Fibroblast of lung (primary cell): Measurements from ENCODE around the gene ATP2B3. TPM values are rescaled to one million over a fixed set of nuclear protein-coding genes. Genes with fewer than 3 reads are reported as not detected.

Source experiments
- DNase-seq, 2 donors: peaks; one replicate each; pipeline versions ENCODE4 v3.0.0 to v3.0.0-alpha.2; 2010; ENCODE audit warnings: low read depth in 2 of 2
- H2AFZ ChIP-seq: 2 replicates; pipeline ENCODE4 v1.5.1; 2012; ENCODE audit warnings: low read length, control low read depth, inconsistent platforms
- H3K27ac ChIP-seq: 2 replicates; pipeline ENCODE4 v1.5.1; 2011; ENCODE audit warnings: low read length, control low read depth; ENCODE audit not compliant: insufficient read depth
- H3K27me3 ChIP-seq: 2 replicates; pipeline ENCODE4 v1.5.1; 2011; ENCODE audit warnings: mild to moderate bottlenecking, low read length; ENCODE audit not compliant: control insufficient read depth, insufficient read depth
- H3K36me3 ChIP-seq: 2 replicates; pipeline ENCODE4 v1.5.1; 2011; ENCODE audit warnings: low read length; ENCODE audit not compliant: control insufficient read depth, insufficient read depth
- H3K4me1 ChIP-seq: 2 replicates; pipeline ENCODE4 v1.5.1; 2011; ENCODE audit warnings: low read length; ENCODE audit not compliant: control insufficient read depth, insufficient read depth; ENCODE audit errors: extremely low read depth
- H3K4me2 ChIP-seq: 2 replicates; pipeline ENCODE4 v1.5.1; 2011; ENCODE audit warnings: low read length, control low read depth; ENCODE audit not compliant: insufficient read depth; ENCODE audit errors: extremely low read depth
- H3K4me3 ChIP-seq, 4 experiments: fragments of 200-600 bp in 1 of 4; sonication (generic) in 1 of 4; replicated peaks in 1 of 4; 2 replicates each; pipeline ENCODE4 v1.5.1; 2011 to 2016; ENCODE audit warnings: low read length in 4 of 4, low read depth in 3 of 4, mild to moderate bottlenecking in 3 of 4, control low read depth in 2 of 4, inconsistent platforms in 1 of 4, mixed read lengths in 1 of 4; ENCODE audit not compliant: insufficient read depth in 1 of 4; ENCODE audit errors: control extremely low read depth in 1 of 4
- H3K79me2 ChIP-seq: 2 replicates; pipeline ENCODE4 v1.5.1; 2012; ENCODE audit warnings: mild to moderate bottlenecking, low read length, inconsistent platforms; ENCODE audit not compliant: control insufficient read depth, insufficient read depth
- H3K9ac ChIP-seq: 2 replicates; pipeline ENCODE4 v1.5.1; 2011; ENCODE audit warnings: mild to moderate bottlenecking, low read length, control low read depth; ENCODE audit not compliant: insufficient read depth
- H3K9me3 ChIP-seq: 2 replicates; pipeline ENCODE4 v1.5.1; 2012; ENCODE audit warnings: low read depth, low read length; ENCODE audit not compliant: control insufficient read depth, insufficient read depth
- H4K20me1 ChIP-seq: 2 replicates; pipeline ENCODE4 v1.5.1; 2011; ENCODE audit warnings: low read length; ENCODE audit not compliant: control insufficient read depth, insufficient read depth; ENCODE audit errors: extremely low read depth
- EZH2 ChIP-seq: IDR thresholded peaks from 2 replicates; pipeline ENCODE4 v1.5.1; 2012; ENCODE audit warnings: low read length, control low read depth, mild to moderate bottlenecking; ENCODE audit errors: missing control alignments
- polyA plus RNA-seq, 2 donors: library from polyadenylated mRNA; depleted of rRNA in 1 of 2; stranded (reverse) in 1 of 2; unstranded in 1 of 2; fragments of >200 nt; gene quantifications; 2 replicates each; pipeline ENCODE4 v1.2.1, GENCODE V29; 2011 to 2012; ENCODE audit warnings: missing spikeins in 1 of 2
- total RNA-seq: library from RNA; depleted of rRNA; stranded (reverse); fragments of >200 nt; gene quantifications from 2 replicates; pipeline ENCODE4 v1.2.1, GENCODE V29; 2014
- TF ChIP-seq, protein P1 (sequence below), 2 donors: IDR thresholded peaks in 1 of 2; conservative IDR thresholded peaks in 1 of 2; 1 replicate in 1 of 2; 2 replicates in 1 of 2; pipeline ENCODE4 v1.5.1; 2011 to 2012; ENCODE audit warnings: low read length in 2 of 2, control low read depth in 1 of 2, inconsistent platforms in 1 of 2, low read depth in 1 of 2, mild to moderate bottlenecking in 1 of 2

The ATP2B3 gene
- total and polyA plus RNA-seq, 2 donors (not counting 1 experiment from before 2014, with no cell fraction given), result not detected

DNA sequence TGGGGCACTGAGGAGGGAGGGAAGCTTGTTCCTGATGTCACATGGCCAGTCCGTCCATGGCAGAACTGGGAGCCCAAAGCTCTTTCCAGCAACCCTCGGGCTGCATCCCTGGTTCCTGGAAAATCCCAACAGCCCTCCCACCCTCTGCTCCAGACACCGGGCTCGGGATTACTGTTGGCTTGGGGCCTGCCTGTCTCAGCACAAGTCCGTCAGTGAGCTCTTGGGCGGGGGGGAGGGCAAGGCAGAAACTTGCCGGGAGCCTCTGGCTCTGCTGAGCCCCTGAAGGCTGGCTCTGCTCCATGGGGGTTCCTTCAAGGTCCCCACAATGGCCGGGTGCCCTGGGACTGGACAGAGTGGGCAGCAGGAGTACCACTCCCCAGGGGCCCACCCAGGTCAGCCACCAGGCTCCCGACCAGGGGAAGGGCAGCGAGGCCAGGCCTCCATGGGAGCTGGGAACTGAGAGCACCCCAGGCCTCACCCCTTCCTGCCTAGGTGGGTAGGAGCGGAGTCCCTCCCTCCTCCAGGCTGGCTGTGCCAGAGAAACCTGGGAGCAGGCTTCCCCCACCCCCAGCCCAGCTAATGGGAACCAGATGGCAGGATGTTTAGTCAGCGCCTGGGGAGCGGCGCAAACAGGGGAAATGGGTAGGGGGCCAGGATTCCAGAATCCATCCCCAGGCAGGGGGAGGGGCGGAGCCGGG lies 40.6 kb upstream of the ATP2B3 start:
- peak; percentile 30 to 79 for DNase-seq
- Histone ChIP-seq H3K4me3 (no peak overlapping the region), H3K79me2 (no peaks in the 10 kb centered on the region), H3K27me3 (no peaks in the 10 kb centered on the region), H3K9me3 (no peaks in the 10 kb centered on the region), H3K27ac (peak overlapping the region; percentile 17), H3K36me3 (no peaks in the 10 kb centered on the region), H2AFZ (no peak overlapping the region), H3K4me1 (peaks cover 19% of the 10 kb centered on the region), H4K20me1 (no peaks in the 10 kb centered on the region), H3K9ac (no peak overlapping the region), H3K4me2 (no peak overlapping the region)
- TF ChIP-seq, protein P1, sequence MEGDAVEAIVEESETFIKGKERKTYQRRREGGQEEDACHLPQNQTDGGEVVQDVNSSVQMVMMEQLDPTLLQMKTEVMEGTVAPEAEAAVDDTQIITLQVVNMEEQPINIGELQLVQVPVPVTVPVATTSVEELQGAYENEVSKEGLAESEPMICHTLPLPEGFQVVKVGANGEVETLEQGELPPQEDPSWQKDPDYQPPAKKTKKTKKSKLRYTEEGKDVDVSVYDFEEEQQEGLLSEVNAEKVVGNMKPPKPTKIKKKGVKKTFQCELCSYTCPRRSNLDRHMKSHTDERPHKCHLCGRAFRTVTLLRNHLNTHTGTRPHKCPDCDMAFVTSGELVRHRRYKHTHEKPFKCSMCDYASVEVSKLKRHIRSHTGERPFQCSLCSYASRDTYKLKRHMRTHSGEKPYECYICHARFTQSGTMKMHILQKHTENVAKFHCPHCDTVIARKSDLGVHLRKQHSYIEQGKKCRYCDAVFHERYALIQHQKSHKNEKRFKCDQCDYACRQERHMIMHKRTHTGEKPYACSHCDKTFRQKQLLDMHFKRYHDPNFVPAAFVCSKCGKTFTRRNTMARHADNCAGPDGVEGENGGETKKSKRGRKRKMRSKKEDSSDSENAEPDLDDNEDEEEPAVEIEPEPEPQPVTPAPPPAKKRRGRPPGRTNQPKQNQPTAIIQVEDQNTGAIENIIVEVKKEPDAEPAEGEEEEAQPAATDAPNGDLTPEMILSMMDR (conservative IDR thresholded peaks at IDR 0.05 in 1 of 2, IDR thresholded peaks at IDR 0.05 in 1 of 2; ENCODE audit: low read depth in 1 of 2, low read length in 2 of 2), result no peak
- no peak for TF ChIP-seq EZH2

DNA sequence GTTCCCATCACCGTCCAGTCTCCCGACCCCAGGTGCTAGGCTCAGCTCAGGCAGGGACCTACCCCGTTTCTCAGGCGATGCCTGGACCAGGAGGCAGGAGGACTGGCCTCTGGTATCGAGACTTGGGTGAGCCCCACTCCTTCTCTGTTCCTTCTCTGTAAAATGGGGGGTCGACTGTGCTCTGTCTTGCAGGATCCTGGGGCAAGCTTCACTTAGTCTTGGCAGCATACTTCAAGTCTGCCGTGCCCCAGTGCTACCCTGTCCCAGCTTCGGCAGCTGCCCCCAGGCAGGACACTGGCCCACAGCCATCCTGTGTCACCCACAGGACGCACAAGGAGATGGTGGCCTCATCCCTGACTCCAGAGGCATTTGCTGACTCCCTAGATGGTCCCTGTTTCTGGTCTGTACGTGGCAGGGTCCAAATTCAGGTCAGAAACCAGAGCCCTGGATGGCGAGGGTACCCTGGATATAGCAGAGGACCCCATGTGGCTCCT lies 40.0 kb upstream of the ATP2B3 start:
- peak overlapping the region; percentile 17 for H3K27ac ChIP-seq
- H3K27me3 ChIP-seq, result no peaks in the 10 kb centered on the region
- H3K79me2 ChIP-seq, result no peaks in the 10 kb centered on the region
- TF ChIP-seq, protein P1 (conservative IDR thresholded peaks at IDR 0.05 in 1 of 2, IDR thresholded peaks at IDR 0.05 in 1 of 2; ENCODE audit: low read depth in 1 of 2, low read length in 2 of 2), result no peak
- TF ChIP-seq EZH2, result no peak
- H3K9me3 ChIP-seq, result no peaks in the 10 kb centered on the region
- peaks cover 19% of the 10 kb centered on the region for H3K4me1 ChIP-seq
- DNase-seq, result no peak
- no peaks in the 10 kb centered on the region for H4K20me1 ChIP-seq
- no peak overlapping the region for H3K4me3 ChIP-seq
- peak overlapping the region; percentile 51 for H3K4me2 ChIP-seq
- H3K36me3 ChIP-seq, result no peaks in the 10 kb centered on the region
- H2AFZ ChIP-seq, result no peak overlapping the region
- no peak overlapping the region for H3K9ac ChIP-seq

DNA sequence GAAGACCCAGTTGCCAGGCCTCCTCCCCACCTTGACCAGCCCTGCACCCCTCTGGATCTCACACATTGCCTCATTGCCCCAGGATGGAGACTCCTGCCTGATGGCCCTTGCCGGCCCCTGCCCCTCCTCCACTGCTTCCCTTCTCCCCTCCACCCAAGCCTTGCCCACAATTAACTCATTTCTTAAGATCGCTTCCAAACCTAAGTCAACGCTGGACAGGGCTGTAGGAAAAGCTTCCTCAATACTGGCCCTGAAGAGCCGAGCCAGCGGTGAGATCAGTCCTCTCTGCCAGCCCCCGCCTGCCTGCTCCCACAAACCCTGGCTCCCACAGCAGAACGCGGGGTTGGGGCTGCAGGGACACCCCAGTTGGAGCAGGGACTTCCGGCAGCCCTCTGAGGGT lies 39.5 kb upstream of the ATP2B3 start:
- Histone ChIP-seq H2AFZ (no peak overlapping the region), H3K36me3 (no peaks in the 10 kb centered on the region), H3K9me3 (no peaks in the 10 kb centered on the region), H3K79me2 (no peaks in the 10 kb centered on the region), H3K9ac (no peak overlapping the region), H3K27ac (no peak overlapping the region), H3K4me1 (peaks cover 19% of the 10 kb centered on the region), H3K4me3 (no peak overlapping the region), H3K27me3 (no peaks in the 10 kb centered on the region), H4K20me1 (no peaks in the 10 kb centered on the region), H3K4me2 (no peak overlapping the region)
- TF ChIP-seq, protein P1 (conservative IDR thresholded peaks at IDR 0.05 in 1 of 2, IDR thresholded peaks at IDR 0.05 in 1 of 2; ENCODE audit: low read depth in 1 of 2, low read length in 2 of 2), result no peak
- no peak for TF ChIP-seq EZH2
- DNase-seq, result peak; percentile 23 to 72
